NCI-H345 (cell line): ENCODE measurements around the gene FTCD.
"Not testable (repeated sequence)": the region's sequence is repeated elsewhere in the genome, so short reads cannot be mapped to it uniquely, and the experiment has no call there.

Experiments
- DNase-seq: peaks from one replicate; lab custom pipeline; 2025; lab: John Stamatoyannopoulos, UW

Gene FTCD

DNA sequence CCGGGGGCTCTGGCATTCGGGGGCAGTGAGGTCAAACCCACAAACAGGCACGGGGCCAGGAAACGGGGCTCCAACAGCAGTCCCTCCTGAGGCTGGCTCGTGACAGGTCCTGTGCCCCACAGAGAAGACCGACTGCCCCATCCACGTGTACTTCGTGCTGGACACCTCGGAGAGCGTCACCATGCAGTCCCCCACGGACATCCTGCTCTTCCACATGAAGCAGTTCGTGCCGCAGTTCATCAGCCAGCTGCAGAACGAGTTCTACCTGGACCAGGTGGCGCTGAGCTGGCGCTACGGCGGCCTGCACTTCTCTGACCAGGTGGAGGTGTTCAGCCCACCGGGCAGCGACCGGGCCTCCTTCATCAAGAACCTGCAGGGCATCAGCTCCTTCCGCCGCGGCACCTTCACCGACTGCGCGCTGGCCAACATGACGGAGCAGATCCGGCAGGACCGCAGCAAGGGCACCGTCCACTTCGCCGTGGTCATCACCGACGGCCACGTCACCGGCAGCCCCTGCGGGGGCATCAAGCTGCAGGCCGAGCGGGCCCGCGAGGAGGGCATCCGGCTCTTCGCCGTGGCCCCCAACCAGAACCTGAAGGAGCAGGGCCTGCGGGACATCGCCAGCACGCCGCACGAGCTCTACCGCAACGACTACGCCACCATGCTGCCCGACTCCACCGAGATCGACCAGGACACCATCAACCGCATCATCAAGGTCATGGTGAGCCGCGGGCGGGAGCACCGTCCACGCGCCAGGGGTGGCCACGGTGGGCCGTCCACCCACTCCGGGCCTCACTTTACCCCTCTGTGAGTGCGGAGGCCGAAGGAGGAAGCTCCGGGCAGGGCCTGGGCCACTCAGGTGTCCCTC is 43.3 kb downstream of the FTCD start:
- DNase-seq = no peak

- no peak for DNase-seq
Observed at GRCh38 chr21:46111193-46111571, 44.2 kb downstream of the FTCD start.

GRCh38 chr21:46110499-46111192 is 44.7 kb downstream of the FTCD start:
- DNase-seq = no peak

DNA sequence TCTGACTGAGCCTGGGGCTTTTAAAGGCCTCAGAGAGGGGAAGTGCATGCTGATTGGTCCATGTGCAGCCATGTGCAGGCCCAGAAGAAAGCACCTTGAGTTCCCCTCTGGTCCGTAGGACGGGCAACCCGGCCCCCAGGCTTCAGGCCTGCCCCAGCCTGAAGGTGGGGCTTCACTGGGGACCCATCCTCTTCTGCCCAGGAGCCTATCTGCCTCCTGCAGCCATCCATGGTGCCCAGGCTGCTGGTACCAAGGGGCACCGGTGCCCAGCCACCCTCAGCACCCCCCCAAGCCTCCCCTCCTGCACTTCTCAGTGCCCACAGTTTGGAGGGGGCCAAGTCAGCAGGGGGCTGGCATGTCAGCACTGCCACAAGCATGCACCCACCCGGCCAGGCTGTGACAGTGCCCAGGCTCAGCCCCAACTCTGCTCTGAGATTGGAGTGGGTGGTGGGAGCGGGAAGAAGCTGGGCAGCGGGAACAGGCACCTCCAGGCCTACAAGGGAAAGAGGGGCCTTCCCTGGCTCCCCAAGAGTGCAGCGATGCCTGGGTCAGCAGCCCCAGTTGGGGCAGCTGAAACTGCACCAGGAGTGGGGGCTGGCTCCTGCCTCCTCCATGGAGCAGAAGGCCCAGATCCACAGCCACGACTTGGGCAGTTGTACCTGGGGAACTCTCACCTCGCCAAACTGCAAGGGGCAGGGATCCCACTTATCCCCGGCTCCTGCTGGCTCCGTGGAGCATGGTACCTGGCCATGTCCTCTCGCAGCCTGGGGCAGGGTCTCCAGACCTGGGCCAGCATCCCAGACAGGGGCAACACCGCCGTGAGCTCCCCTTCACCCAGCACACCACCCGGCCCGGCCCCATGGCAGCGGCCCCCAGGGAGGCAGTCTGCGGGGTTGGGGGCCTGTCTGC is 45.8 kb downstream of the FTCD start:
- DNase-seq = no peak

GRCh38 chr21:46108827-46109312 is 46.5 kb downstream of the FTCD start:
- no peak for DNase-seq

DNA sequence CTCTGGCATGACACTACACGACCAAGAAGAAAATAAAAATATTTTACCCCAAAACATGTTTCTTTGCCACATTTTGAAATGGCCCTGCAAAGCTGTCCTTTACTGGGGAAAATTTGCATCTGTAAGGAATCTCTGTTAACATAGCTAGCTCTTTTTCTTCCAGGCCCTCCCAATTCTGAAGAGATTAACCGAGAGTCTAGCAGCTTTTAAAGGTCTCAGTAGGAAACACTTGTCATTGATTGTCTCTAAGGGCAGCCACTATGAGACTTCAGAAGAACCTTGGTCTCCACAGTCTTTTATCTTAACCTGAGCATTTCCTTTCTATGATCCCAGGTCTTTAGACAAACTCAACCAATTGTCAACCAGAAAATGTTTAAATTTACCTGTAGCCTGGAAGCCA is 48.0 kb downstream of the FTCD start:
- DNase-seq = not testable (repeated sequence)

DNA sequence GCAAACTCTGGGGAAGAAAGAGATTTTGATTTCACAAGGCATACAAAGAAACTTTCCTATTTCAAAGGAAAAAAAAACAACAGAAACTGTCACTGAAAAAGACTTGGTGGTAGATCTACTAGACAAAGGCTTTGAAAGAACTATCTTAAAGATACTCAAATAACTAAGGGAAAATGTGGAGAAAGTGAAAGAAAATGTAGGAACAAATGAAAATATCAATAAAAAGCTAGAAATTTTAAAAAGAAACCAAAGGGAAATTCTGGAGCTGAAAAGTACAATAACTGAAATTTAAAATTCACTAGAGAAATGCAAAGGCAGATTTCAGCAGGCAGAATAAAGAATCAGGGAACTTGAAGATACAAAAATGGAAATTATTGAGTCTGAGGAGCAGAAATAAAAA is 51.3 kb downstream of the FTCD start:
- DNase-seq = no peak

DNA sequence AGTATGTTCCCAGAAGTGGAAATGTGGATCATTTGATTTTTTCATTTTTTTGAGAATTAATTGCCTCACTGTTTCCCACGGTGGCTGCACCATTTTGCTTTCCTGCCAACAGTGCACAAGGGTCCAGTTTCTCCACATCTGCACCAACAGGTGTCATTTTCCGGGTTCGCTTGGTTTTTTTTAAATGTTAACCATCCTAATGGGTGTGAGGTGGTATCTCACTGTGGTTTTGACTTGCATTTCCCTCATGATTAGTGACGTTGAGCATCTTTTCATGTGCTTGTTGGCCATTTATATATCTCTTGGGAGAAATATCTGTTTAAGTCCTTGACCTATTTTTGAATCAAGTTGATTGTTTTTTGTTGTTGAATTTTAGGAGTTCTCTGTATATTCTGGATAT is 54.5 kb downstream of the FTCD start:
- DNase-seq = no peak

GRCh38 chr21:46100426-46100825 is 55.0 kb downstream of the FTCD start:
- DNase-seq = no peak

GRCh38 chr21:46100020-46100419 is 55.4 kb downstream of the FTCD start:
- DNase-seq = no peak

DNA sequence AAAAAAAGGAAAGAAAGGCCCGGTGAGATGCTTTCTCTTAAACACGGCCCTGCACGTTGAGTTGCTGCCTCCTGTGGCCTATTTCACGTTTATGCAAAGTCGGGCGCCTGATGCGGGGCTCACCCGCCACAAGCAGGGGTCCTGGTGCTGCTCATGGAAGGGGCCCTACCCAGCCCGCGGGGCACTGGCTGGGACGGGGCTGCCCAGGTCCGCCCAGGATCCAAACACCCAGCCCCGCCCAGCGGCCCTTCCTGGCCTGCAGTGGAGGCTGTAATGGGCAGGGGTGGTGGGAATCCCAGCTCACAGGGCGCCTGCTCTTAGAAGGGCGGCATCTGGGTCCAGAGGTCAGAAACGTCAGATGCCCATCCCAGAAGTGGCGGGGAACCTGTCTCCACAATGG is 55.9 kb downstream of the FTCD start:
- no peak for DNase-seq

DNA sequence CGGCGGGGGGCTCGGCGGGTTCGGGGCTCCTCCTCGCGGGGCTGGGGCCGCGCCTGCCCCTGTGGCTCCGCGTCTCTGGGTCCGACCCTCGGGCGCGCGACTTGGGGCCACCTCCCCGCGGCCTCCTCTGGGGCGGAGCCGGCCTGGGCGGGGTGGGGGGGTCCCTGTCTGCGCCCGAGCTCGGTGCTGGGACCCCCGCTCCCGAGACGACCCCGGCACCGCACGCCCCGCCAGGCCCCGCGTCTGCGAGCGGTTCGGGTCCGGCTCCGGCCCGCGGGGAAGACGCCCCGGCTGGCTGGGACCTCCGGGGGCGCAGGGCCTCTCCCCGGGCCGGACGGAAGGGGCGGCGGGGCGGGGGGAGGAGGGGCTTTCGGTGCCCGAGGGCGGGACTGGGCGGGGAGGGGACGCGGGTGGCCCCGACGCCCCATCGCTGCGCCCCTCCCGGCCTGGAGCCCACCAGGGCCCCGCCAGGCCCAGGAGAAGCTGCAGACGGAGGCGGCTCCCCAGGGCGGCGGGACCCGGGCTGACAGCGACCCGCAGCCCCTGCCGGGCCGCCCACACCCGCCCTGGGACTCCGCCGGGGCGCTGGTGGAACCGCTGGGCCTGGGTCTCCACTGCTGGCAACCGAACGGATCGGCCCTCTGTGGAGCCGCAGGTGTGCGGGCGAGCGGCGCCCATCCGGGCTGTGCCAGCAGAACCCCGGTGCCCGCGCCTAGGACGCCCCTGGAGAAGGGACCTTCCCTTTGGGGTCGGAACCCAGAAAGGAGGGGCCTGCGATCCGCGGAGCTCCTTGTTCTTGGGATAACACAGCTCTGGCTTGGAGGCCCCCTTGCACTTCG is 56.9 kb downstream of the FTCD start:
- no peak for DNase-seq

GRCh38 chr21:46097336-46098293 is 57.8 kb downstream of the FTCD start, which contains the start of gene COL6A2:
TSS of gene COL6A2 (plus strand) at chr21:46098112.
- DNase-seq = peak; percentile 28

DNA sequence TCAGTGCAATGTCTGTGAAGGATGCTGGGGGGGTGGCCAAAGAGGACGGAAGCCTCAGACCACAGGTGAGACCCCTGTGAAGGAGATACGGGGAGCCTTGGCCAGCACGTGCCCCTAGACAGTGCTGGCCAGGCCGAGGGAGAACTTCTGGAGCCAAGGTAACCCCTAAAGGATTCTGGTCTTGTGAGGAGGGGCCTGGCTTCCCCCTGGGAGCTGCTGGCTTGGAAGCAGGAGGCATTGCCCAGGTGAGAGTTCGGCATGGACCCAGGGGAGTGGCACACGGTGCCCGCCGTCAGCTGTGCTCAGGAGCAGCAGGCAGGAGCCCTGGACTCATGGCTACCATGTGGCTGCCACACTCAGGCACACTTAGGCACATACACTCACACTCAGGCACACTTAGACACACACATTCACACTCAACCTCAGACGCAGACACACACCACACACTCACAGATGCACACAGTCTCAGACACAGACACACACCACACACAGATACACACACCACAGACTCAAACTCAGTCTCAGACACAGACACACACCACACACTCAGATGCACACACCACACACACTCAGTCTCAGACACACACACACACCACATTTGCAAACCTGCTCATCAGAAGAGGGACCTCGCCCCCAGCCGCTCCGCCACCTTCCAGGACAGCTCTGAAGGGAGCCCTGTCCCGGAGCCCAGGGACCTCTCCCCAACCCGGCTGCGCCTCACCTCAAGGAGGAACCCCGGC is 58.6 kb downstream of the FTCD start:
- DNase-seq = no peak

- no peak for DNase-seq
Observed at GRCh38 chr21:46095814-46096595, 59.4 kb downstream of the FTCD start.

DNA sequence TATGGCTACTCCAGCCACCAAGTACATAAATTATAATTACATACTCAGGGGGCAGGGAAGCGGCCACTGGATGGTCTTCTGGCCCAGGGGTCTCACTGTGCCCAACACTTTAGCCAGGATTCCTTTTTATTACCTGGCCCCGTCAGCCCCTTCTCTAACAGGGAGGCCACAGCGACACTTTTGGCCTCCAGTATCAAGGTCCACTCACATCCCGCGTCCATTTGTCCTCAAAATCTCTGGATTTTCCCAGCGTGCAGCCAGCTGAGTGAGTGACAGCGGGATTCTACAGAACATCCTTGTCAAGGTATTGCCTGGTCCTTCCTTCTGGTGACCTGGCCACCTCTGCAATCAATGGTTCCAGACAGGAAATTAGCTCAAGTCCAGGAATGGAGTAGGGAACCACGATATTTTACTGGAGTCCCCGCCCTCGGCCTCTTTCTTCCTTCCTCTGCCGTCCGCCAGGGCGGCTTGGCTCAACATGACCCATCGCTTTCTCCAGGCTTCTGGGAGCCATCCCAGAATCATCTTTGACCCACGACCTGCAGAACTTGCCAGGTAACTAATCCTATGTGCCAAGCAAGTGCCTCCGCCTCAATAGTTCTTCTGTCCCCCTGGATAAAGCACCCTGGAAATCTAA is 60.2 kb downstream of the FTCD start:
- DNase-seq = no peak

GRCh38 chr21:46094401-46095082 is 60.8 kb downstream of the FTCD start:
- DNase-seq = no peak
